Measurements from ENCODE around the gene RAB6D.
"Not testable (repeated sequence)": the region's sequence is repeated elsewhere in the genome, so short reads cannot be mapped to it uniquely, and the experiment has no call there.

The RAB6D gene

DNA sequence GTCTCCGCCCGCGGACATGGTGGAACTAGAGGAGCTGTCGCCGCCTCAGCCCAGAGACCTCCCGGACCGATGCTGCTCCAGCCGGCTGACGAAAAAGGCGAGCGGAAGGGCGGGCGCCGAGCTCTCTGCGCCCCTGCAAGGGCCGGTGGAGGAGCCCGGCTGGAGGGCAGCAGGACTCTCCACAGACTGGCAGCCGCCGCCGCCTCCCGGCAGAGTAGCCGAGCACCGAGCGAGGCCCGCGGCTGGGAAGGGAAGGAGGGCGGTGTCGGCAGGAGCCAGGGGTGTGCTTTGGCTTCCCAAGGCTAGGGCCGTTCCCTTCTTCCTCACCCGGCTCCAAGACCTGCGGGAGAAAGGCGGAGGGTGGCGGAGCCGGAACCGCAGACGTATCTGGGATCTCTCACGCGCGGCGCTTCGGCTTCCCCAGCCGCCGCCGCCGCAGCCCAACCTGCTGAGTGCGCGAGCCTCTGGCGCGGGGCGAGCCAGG lies at the start of gene RAB6D:
RAB6D (minus strand) TSS at position 466 of the 484 bp plus-strand sequence; CDS start at position 18, 448 bp downstream.
- not testable (repeated sequence) for DNase-seq (ENCODE audit: insufficient read length, low spot score); FAIRE-seq

DNA sequence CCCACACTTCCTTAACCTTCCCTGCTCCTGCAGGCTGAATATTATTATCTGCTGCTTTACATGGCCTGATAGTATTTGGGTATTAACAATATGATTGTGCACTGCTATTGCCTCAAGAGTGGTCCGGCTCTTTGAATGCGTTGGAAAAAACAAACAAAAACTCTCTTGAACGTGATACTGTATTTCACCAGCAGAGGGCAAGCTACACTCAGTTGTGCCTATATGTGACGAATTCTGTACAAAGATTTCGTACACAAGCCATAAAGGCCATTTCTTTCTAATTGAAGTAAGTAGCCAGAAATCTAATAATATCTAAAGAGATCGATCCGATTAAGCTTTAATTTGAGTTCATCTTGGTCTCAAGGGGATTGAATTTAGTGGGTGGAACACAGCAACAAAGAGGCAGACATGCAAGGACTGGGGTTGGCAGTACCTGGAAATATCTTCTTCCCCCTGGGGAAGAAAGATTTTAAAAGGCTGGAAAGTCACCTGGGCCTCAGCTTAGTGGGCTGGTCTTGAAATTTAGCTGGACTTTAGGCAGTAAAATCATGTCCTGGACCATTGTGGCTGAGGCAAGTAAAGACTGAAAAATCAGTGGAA lies 49.3 kb upstream of the RAB6D start:
- TF ChIP-seq, protein P1, sequence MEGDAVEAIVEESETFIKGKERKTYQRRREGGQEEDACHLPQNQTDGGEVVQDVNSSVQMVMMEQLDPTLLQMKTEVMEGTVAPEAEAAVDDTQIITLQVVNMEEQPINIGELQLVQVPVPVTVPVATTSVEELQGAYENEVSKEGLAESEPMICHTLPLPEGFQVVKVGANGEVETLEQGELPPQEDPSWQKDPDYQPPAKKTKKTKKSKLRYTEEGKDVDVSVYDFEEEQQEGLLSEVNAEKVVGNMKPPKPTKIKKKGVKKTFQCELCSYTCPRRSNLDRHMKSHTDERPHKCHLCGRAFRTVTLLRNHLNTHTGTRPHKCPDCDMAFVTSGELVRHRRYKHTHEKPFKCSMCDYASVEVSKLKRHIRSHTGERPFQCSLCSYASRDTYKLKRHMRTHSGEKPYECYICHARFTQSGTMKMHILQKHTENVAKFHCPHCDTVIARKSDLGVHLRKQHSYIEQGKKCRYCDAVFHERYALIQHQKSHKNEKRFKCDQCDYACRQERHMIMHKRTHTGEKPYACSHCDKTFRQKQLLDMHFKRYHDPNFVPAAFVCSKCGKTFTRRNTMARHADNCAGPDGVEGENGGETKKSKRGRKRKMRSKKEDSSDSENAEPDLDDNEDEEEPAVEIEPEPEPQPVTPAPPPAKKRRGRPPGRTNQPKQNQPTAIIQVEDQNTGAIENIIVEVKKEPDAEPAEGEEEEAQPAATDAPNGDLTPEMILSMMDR (IDR thresholded peaks at IDR 0.05; ENCODE audit: insufficient read depth, missing control alignments): peak; percentile 78
- DNase-seq (ENCODE audit: insufficient read length, low spot score): no peak
- peak; percentile 56 for FAIRE-seq

DNA sequence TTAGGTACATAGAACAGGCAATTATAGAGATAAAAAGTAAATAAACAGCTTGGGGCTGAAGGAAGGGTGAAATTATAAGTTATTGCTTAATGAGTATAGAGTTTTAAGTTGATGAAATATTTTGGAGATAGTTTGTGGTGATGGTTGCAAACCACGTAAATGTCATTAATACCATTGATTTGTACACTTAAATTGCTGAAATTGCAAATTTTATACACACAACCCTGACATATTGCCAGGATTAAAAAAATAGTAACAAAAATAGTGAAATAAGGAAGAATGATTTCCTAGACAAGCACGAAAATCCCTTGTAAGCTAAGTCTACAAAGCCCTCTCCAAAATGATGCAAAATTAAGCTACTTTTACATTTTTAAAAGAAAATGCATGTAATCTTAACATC lies 46.2 kb upstream of the RAB6D start:
- FAIRE-seq (no peak), DNase-seq (ENCODE audit: insufficient read length, low spot score) (no peak)
- TF ChIP-seq, protein P1 (IDR thresholded peaks at IDR 0.05; ENCODE audit: insufficient read depth, missing control alignments): no peak

DNA sequence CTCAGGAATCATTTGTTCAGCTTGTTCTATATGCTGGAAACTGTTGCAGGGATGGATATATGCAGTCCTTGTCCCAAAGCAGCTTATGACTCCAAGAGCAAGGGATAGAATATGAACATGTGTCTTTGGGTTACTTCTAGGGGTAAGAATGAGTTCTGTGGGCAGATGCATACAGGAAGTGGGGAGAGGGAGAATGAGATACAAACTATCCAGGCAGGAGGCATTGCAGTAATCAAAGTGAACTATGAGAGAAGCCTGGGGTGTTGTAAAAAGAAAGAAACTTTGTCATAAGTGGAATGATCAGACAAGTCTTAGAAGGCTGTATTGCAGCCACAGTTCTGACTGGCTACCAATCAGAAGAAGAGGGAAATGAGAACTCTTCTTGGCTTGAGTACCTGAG lies 44.8 kb upstream of the RAB6D start:
- no peak for DNase-seq (ENCODE audit: insufficient read length, low spot score)
- TF ChIP-seq, protein P1 (IDR thresholded peaks at IDR 0.05; ENCODE audit: insufficient read depth, missing control alignments): no peak
- no peak for FAIRE-seq

DNA sequence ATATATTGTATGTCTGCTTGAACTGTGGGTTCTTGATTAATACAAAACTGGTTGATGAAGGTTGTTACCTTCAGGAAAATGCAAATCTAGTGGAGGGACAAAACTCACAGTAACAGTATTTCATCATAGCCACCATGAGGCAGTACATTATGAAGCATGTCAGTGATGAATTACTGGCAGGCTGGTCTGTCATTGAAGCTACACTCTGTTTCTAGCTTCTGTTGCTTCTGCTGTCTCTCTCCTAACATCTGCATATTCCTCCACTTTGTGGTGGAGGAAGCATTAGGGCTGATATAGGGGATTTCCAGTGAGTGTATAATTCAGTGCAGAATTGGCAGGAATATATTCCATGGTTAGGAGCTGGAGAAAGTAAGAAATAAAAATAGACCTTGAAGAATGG lies 44.2 kb upstream of the RAB6D start:
- no peak for FAIRE-seq
- DNase-seq (ENCODE audit: insufficient read length, low spot score): no peak
- TF ChIP-seq, protein P1 (IDR thresholded peaks at IDR 0.05; ENCODE audit: insufficient read depth, missing control alignments): no peak

DNA sequence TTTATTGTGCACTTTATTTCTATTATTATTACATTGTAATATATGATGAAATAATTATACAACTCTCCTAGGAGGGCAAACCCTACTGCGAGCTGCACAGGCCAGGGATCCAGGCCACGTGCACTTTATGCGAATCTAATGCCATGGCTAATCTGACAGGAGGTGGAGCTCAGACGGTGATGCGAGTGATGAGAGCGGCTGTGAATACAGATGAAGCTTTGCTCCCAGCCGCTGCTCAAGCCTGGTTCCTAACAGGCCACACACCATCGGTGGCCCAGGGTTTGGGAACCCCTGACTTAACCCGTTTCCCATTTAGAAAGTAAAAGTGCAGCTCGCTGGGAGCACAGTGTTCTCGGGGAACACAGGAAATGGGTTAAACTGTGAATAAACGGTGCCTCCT lies 40.8 kb upstream of the RAB6D start:
- FAIRE-seq: no peak
- TF ChIP-seq, protein P1 (IDR thresholded peaks at IDR 0.05; ENCODE audit: insufficient read depth, missing control alignments): no peak
- DNase-seq (ENCODE audit: insufficient read length, low spot score): no peak

DNA sequence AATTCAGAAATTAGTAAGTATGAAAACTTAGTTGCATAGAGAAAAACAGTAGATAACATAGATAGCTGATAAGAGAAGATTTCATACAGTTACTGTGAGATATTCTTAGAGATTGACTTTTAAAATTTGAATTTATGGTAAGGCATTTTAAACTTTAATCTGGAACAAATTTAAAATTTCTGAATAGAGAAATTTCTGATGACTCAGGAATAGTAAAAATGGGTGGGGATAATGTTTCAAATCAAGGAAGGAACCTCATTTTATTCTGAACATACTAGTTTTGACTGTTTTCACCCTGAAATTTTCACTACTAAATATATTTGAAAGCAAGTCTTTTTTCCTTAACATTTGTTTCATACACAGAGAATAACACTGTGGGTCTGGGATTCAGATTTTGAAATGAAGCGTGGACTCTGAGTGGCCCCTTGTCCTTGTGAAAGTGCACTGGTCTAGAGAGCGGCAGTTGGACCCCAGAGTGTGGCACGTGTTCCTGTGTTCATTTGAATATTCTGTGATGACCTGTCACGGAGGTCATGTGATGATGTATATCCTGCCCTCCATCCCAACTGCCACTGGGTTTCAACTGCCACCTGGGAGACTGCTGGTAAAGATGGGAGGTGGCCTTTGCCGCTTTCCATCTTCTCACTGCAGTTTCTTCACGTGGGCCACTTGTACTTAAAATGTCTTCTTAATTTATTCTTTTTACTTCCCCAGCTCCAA lies 38.5 kb upstream of the RAB6D start:
- FAIRE-seq (no peak), DNase-seq (ENCODE audit: insufficient read length, low spot score) (no peak)

More for the DNA sequence above, 38.5 kb upstream of the RAB6D start:
- TF ChIP-seq, protein P1 (IDR thresholded peaks at IDR 0.05; ENCODE audit: insufficient read depth, missing control alignments): no peak

Data from D721Med (cell line).